NOMO-1 treated with DMSO at 0.1 percent for 48 hours (cell line): ENCODE measurements around the gene STAP1.
"Not testable (repeated sequence)": the region's sequence is repeated elsewhere in the genome, so short reads cannot be mapped to it uniquely, and the experiment has no call there.

Source experiments
- DNase-seq: peaks from one replicate; lab custom pipeline; 2025; ENCODE audit not compliant: unreplicated experiment; lab: John Stamatoyannopoulos, UW

The STAP1 gene

GRCh38 chr4:67615119-67615518 lies 56.6 kb downstream of the STAP1 start:
- peak; percentile 61 for DNase-seq

GRCh38 chr4:67616478-67616877 lies 58.0 kb downstream of the STAP1 start:
- DNase-seq: no peak

- no peak for DNase-seq
Observed at GRCh38 chr4:67624939-67625338, 66.4 kb downstream of the STAP1 start.

GRCh38 chr4:67632492-67632891 lies 74.0 kb downstream of the STAP1 start:
- peak; percentile 87 for DNase-seq

GRCh38 chr4:67634741-67635140 lies 76.2 kb downstream of the STAP1 start:
- DNase-seq: no peak

GRCh38 chr4:67635331-67635730 lies 76.8 kb downstream of the STAP1 start:
- no peak for DNase-seq

- not testable (repeated sequence) for DNase-seq
Observed at GRCh38 chr4:67636978-67637377, 78.5 kb downstream of the STAP1 start.

GRCh38 chr4:67638136-67638535 lies 79.6 kb downstream of the STAP1 start:
- peak; percentile 76 for DNase-seq

GRCh38 chr4:67651536-67651935 lies 93.0 kb downstream of the STAP1 start:
- no peak for DNase-seq
